HepG2 (cell line): ENCODE data around the gene LAMA5. TPM values are rescaled to one million over a fixed set of nuclear protein-coding genes. Genes with fewer than 3 reads are reported as not detected.

Experiments used
- FOXO1 ChIP-seq: sonication (generic); formaldehyde crosslinking; IDR thresholded peaks from 2 replicates; pipeline ENCODE4 v1.4.0; 2020; ENCODE audit warnings: missing genetic modification reagents
- HMG20A ChIP-seq: IDR thresholded peaks from 2 replicates; pipeline ENCODE4 v1.6.1; 2016; ENCODE audit warnings: borderline replicate concordance
- KDM2A ChIP-seq: sonication (generic); formaldehyde crosslinking; IDR thresholded peaks from 2 replicates; pipeline ENCODE4 v1.4.0; 2020; ENCODE audit warnings: low read depth, missing genetic modification reagents, borderline replicate concordance
- PRPF4 ChIP-seq: fragments of 200-400 bp; formaldehyde crosslinking; IDR thresholded peaks from 2 replicates; pipeline ENCODE4 v1.6.1; 2016; ENCODE audit warnings: low read length, low read depth; ENCODE audit not compliant: poor library complexity, severe bottlenecking
- RAD21 ChIP-seq: fragments of 450-650 bp; formaldehyde crosslinking; IDR thresholded peaks from 2 replicates; pipeline ENCODE4 v1.5.0; 2020; ENCODE audit warnings: mild to moderate bottlenecking
- ZFAT ChIP-seq: sonication (generic); formaldehyde crosslinking; conservative IDR thresholded peaks from 2 replicates; pipeline ENCODE4 v1.8.1; 2023; ENCODE audit warnings: missing genetic modification reagents, inconsistent platforms
- ZFP36L1 ChIP-seq: sonication (generic); formaldehyde crosslinking; IDR thresholded peaks from 2 replicates; pipeline ENCODE4 v1.8.0; 2022; ENCODE audit warnings: mild to moderate bottlenecking, missing genetic modification reagents, moderate library complexity
- ZNF382 ChIP-seq: sonication (generic); formaldehyde crosslinking; IDR thresholded peaks from 2 replicates; pipeline ENCODE4 v1.5.0; 2020; ENCODE audit warnings: missing genetic modification reagents, mild to moderate bottlenecking, borderline replicate concordance
- ZNF430 ChIP-seq: sonication (generic); formaldehyde crosslinking; IDR thresholded peaks from 2 replicates; pipeline ENCODE4 v1.9.0; 2021; ENCODE audit warnings: mild to moderate bottlenecking, missing genetic modification reagents
- ZNF768 ChIP-seq: sonication (generic); formaldehyde crosslinking; IDR thresholded peaks from 2 replicates; pipeline ENCODE4 v1.4.0; 2020; ENCODE audit warnings: missing genetic modification reagents
- ZSCAN25 ChIP-seq: sonication (generic); formaldehyde crosslinking; IDR thresholded peaks from 2 replicates; pipeline ENCODE4 v1.8.0; 2022; ENCODE audit warnings: mild to moderate bottlenecking, missing genetic modification reagents
- polyA plus RNA-seq, 8 experiments: library from polyadenylated mRNA; depleted of rRNA in 3 of 8; stranded (reverse) in 7 of 8; unstranded in 1 of 8; fragments of >200 nt; fragmentation: Illumina TruSeq in 4 of 8; extraction: Trizol in 4 of 8; gene quantifications; 2 replicates each; pipeline versions ENCODE4 v1.2.1 to v1.2.3, GENCODE V29; 2011 to 2016; ENCODE audit warnings: low read depth in 4 of 8, missing spikeins in 1 of 8, mixed read lengths in 1 of 8; ENCODE audit not compliant: insufficient read depth in 1 of 8
- total RNA-seq, 5 experiments: library from RNA; depleted of rRNA; stranded (reverse); fragments of >200 nt; fragmentation: Illumina TruSeq; extraction: Trizol; gene quantifications; 2 replicates each; pipeline ENCODE4 v1.2.3, GENCODE V29; 2016; ENCODE audit warnings: low read depth in 1 of 5
- TF ChIP-seq, protein P1 (sequence below): sonication (generic); formaldehyde crosslinking; IDR thresholded peaks from 2 replicates; pipeline ENCODE4 v1.4.0; 2020; ENCODE audit warnings: missing genetic modification reagents, borderline replicate concordance
- TF ChIP-seq, protein P2 (sequence below): IDR thresholded peaks from 2 replicates; pipeline ENCODE4 v1.6.1; 2016
- TF ChIP-seq, protein P3 (sequence below): sonication (generic); formaldehyde crosslinking; IDR thresholded peaks from 2 replicates; pipeline ENCODE4 v1.5.0; 2020; ENCODE audit warnings: mild to moderate bottlenecking, missing genetic modification reagents
- TF ChIP-seq, protein P4 (sequence below): sonication (generic); formaldehyde crosslinking; IDR thresholded peaks from 2 replicates; pipeline ENCODE4 v1.4.0; 2020; ENCODE audit warnings: missing genetic modification reagents, borderline replicate concordance
- TF ChIP-seq, protein P5 (sequence below): sonication (generic); formaldehyde crosslinking; IDR thresholded peaks from 2 replicates; pipeline ENCODE4 v1.4.0; 2020; ENCODE audit warnings: missing genetic modification reagents, borderline replicate concordance

LAMA5 gene
- total and polyA plus RNA-seq, 2 of the 13 experiments (the other 11 are each of a cell fraction or from before 2014, with no cell fraction given) = 21.0 to 44.7 TPM

DNA sequence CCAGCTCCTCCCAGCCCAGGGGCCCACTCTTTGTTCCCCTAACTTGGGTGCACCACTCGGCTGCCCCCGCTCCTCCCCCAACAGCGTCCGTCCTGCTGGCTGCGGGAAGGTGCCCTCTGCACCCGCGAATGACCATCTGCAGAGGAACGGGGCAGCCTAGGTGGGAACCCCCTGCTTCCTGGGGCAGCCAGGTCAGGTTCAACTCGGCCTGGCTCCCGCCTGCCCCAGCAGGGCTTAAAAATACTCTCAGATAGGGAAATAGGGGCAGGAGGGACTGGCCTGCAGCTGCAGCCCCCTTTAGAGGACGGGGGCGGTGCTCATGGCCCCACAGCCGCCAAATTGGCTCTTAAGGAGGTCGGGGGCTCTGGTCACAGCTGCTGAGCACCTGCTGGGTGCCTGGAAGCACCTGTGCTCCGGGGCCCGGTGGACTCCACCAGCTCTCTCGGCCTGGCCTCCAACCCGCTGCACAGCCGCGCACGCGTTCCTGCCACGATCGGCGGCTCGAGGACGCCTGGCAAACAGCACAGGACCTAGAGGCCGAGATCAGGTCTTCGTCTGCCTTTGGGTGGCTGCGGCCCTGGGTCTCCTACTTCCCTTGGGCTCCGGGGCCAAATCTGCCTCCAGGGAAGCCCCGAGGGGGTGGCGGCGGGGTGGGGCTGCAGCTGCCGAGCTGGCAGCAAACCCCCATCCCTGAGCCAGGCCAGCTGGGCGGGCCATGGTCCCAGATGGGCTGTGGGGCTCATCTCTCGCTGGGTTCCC, 700 bp upstream of the LAMA5 start (continued):
- TF ChIP-seq PRPF4 (peak; percentile 30), RAD21 (CRISPR knock-in tag) (peak; percentile 51), HMG20A (CRISPR knock-in tag) (no peak), ZNF382 (CRISPR knock-in tag) (no peak), ZFP36L1 (CRISPR knock-in tag) (peak; percentile 26; the same call in 1 of the 2 replicates), ZNF430 (CRISPR knock-in tag) (peak; percentile 5; the same call in 1 of the 2 replicates), ZFAT (CRISPR knock-in tag) (peak; percentile 73; the same call in 1 of the 2 replicates), FOXO1 (peak; percentile 40; the same call in 1 of the 2 replicates), ZSCAN25 (CRISPR knock-in tag) (peak; percentile 37; the same call in 1 of the 2 replicates), ZNF768 (peak; percentile 90), KDM2A (CRISPR knock-in tag) (peak; percentile 53)
- TF ChIP-seq, protein P1, sequence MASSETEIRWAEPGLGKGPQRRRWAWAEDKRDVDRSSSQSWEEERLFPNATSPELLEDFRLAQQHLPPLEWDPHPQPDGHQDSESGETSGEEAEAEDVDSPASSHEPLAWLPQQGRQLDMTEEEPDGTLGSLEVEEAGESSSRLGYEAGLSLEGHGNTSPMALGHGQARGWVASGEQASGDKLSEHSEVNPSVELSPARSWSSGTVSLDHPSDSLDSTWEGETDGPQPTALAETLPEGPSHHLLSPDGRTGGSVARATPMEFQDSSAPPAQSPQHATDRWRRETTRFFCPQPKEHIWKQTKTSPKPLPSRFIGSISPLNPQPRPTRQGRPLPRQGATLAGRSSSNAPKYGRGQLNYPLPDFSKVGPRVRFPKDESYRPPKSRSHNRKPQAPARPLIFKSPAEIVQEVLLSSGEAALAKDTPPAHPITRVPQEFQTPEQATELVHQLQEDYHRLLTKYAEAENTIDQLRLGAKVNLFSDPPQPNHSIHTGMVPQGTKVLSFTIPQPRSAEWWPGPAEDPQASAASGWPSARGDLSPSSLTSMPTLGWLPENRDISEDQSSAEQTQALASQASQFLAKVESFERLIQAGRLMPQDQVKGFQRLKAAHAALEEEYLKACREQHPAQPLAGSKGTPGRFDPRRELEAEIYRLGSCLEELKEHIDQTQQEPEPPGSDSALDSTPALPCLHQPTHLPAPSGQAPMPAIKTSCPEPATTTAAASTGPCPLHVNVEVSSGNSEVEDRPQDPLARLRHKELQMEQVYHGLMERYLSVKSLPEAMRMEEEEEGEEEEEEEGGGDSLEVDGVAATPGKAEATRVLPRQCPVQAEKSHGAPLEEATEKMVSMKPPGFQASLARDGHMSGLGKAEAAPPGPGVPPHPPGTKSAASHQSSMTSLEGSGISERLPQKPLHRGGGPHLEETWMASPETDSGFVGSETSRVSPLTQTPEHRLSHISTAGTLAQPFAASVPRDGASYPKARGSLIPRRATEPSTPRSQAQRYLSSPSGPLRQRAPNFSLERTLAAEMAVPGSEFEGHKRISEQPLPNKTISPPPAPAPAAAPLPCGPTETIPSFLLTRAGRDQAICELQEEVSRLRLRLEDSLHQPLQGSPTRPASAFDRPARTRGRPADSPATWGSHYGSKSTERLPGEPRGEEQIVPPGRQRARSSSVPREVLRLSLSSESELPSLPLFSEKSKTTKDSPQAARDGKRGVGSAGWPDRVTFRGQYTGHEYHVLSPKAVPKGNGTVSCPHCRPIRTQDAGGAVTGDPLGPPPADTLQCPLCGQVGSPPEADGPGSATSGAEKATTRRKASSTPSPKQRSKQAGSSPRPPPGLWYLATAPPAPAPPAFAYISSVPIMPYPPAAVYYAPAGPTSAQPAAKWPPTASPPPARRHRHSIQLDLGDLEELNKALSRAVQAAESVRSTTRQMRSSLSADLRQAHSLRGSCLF = no peak; the same call in 1 of the 2 replicates
- TF ChIP-seq, protein P2, sequence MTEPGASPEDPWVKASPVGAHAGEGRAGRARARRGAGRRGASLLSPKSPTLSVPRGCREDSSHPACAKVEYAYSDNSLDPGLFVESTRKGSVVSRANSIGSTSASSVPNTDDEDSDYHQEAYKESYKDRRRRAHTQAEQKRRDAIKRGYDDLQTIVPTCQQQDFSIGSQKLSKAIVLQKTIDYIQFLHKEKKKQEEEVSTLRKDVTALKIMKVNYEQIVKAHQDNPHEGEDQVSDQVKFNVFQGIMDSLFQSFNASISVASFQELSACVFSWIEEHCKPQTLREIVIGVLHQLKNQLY (CRISPR knock-in tag) = no peak
- TF ChIP-seq, protein P3, sequence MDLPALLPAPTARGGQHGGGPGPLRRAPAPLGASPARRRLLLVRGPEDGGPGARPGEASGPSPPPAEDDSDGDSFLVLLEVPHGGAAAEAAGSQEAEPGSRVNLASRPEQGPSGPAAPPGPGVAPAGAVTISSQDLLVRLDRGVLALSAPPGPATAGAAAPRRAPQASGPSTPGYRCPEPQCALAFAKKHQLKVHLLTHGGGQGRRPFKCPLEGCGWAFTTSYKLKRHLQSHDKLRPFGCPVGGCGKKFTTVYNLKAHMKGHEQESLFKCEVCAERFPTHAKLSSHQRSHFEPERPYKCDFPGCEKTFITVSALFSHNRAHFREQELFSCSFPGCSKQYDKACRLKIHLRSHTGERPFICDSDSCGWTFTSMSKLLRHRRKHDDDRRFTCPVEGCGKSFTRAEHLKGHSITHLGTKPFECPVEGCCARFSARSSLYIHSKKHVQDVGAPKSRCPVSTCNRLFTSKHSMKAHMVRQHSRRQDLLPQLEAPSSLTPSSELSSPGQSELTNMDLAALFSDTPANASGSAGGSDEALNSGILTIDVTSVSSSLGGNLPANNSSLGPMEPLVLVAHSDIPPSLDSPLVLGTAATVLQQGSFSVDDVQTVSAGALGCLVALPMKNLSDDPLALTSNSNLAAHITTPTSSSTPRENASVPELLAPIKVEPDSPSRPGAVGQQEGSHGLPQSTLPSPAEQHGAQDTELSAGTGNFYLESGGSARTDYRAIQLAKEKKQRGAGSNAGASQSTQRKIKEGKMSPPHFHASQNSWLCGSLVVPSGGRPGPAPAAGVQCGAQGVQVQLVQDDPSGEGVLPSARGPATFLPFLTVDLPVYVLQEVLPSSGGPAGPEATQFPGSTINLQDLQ (CRISPR knock-in tag) = 0 out of 2 replicates have a peak, but pooled peaks have one; percentile 74
- TF ChIP-seq, protein P4, sequence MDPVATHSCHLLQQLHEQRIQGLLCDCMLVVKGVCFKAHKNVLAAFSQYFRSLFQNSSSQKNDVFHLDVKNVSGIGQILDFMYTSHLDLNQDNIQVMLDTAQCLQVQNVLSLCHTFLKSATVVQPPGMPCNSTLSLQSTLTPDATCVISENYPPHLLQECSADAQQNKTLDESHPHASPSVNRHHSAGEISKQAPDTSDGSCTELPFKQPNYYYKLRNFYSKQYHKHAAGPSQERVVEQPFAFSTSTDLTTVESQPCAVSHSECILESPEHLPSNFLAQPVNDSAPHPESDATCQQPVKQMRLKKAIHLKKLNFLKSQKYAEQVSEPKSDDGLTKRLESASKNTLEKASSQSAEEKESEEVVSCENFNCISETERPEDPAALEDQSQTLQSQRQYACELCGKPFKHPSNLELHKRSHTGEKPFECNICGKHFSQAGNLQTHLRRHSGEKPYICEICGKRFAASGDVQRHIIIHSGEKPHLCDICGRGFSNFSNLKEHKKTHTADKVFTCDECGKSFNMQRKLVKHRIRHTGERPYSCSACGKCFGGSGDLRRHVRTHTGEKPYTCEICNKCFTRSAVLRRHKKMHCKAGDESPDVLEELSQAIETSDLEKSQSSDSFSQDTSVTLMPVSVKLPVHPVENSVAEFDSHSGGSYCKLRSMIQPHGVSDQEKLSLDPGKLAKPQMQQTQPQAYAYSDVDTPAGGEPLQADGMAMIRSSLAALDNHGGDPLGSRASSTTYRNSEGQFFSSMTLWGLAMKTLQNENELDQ (CRISPR knock-in tag) = no peak
- TF ChIP-seq, protein P5, sequence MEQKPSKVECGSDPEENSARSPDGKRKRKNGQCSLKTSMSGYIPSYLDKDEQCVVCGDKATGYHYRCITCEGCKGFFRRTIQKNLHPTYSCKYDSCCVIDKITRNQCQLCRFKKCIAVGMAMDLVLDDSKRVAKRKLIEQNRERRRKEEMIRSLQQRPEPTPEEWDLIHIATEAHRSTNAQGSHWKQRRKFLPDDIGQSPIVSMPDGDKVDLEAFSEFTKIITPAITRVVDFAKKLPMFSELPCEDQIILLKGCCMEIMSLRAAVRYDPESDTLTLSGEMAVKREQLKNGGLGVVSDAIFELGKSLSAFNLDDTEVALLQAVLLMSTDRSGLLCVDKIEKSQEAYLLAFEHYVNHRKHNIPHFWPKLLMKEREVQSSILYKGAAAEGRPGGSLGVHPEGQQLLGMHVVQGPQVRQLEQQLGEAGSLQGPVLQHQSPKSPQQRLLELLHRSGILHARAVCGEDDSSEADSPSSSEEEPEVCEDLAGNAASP (CRISPR knock-in tag) = no peak; the same call in none of the 2 replicates
